ENCODE measurements around the gene DCAF10. TPM values are rescaled to one million over a fixed set of nuclear protein-coding genes. Genes with fewer than 3 reads are reported as not detected.
"Not testable (repeated sequence)": the region's sequence is repeated elsewhere in the genome, so short reads cannot be mapped to it uniquely, and the experiment has no call there.

The DCAF10 gene
- total RNA-seq, 1 experiment from 2014 or later: 5.7 TPM

GRCh38 chr9:37818849-37819248 lies 18.3 kb downstream of the DCAF10 start:
- Mint-ChIP-seq H3K9me3 (ENCODE audit: low read depth, unreplicated experiment) (no peaks in the 10 kb centered on the region), H3K27ac (ENCODE audit: unreplicated experiment) (no peak overlapping the region), H3K4me3 (ENCODE audit: low read depth, unreplicated experiment) (no peak overlapping the region), H3K36me3 (ENCODE audit: insufficient read depth, unreplicated experiment) (no peaks in the 10 kb centered on the region), H3K4me1 (ENCODE audit: low read depth, unreplicated experiment) (no peaks in the 10 kb centered on the region), H3K27me3 (ENCODE audit: unreplicated experiment) (no peaks in the 10 kb centered on the region)
- BruUV-seq (replicated peaks): no TSS peak
- intact Hi-C loops (cut with micrococcal nuclease; ENCODE audit: unreplicated experiment): no loop called here
- TF ChIP-seq CTCF (IDR thresholded peaks at IDR 0.05; ENCODE audit: unreplicated experiment): no peak
- CTCF ChIA-PET: no interaction called here
- DNase-seq: no peak

GRCh38 chr9:37820142-37820541 lies 19.5 kb downstream of the DCAF10 start:
- H3K27me3 Mint-ChIP-seq (ENCODE audit: unreplicated experiment): no peaks in the 10 kb centered on the region
- CTCF ChIA-PET: no interaction called here

GRCh38 chr9:37825174-37825573 lies 24.6 kb downstream of the DCAF10 start:
- H3K9me3 Mint-ChIP-seq (ENCODE audit: low read depth, unreplicated experiment); CTCF ChIA-PET; H3K36me3 Mint-ChIP-seq (ENCODE audit: insufficient read depth, unreplicated experiment); H3K4me3 Mint-ChIP-seq (ENCODE audit: low read depth, unreplicated experiment); H3K4me1 Mint-ChIP-seq (ENCODE audit: low read depth, unreplicated experiment); H3K27ac Mint-ChIP-seq (ENCODE audit: unreplicated experiment); H3K27me3 Mint-ChIP-seq (ENCODE audit: unreplicated experiment); BruUV-seq (replicated peaks); DNase-seq; intact Hi-C loops (cut with micrococcal nuclease; ENCODE audit: unreplicated experiment): not testable (repeated sequence)

More at GRCh38 chr9:37820142-37820541, 19.5 kb downstream of the DCAF10 start:
- Mint-ChIP-seq H3K4me1 (ENCODE audit: low read depth, unreplicated experiment) (no peaks in the 10 kb centered on the region), H3K9me3 (ENCODE audit: low read depth, unreplicated experiment) (no peaks in the 10 kb centered on the region), H3K36me3 (ENCODE audit: insufficient read depth, unreplicated experiment) (no peaks in the 10 kb centered on the region), H3K27ac (ENCODE audit: unreplicated experiment) (no peak overlapping the region), H3K4me3 (ENCODE audit: low read depth, unreplicated experiment) (no peak overlapping the region)
- intact Hi-C loops (cut with micrococcal nuclease; ENCODE audit: unreplicated experiment): no loop called here
- no peak for TF ChIP-seq CTCF (IDR thresholded peaks at IDR 0.05; ENCODE audit: unreplicated experiment)
- no TSS peak for BruUV-seq (replicated peaks)
- DNase-seq: no peak

GRCh38 chr9:37827483-37828165 lies 27.0 kb downstream of the DCAF10 start:
- TF ChIP-seq CTCF (IDR thresholded peaks at IDR 0.05; ENCODE audit: unreplicated experiment): no peak
- Mint-ChIP-seq H3K4me3 (ENCODE audit: low read depth, unreplicated experiment) (no peak overlapping the region), H3K27me3 (ENCODE audit: unreplicated experiment) (no peaks in the 10 kb centered on the region), H3K36me3 (ENCODE audit: insufficient read depth, unreplicated experiment) (no peaks in the 10 kb centered on the region), H3K27ac (ENCODE audit: unreplicated experiment) (no peak overlapping the region), H3K9me3 (ENCODE audit: low read depth, unreplicated experiment) (no peaks in the 10 kb centered on the region), H3K4me1 (ENCODE audit: low read depth, unreplicated experiment) (no peaks in the 10 kb centered on the region)
- no peak for DNase-seq
- CTCF ChIA-PET: interaction anchor here (0.5 kb wide), 1 partner anchor 134 kb away, joined by 3 read pairs; no protein-coding TSS in a partner anchor
- BruUV-seq (replicated peaks): no TSS peak
- intact Hi-C loops (cut with micrococcal nuclease; ENCODE audit: unreplicated experiment): no loop called here

GRCh38 chr9:37835821-37836220 lies 35.2 kb downstream of the DCAF10 start:
- intact Hi-C loops (cut with micrococcal nuclease; ENCODE audit: unreplicated experiment): no loop called here
- TF ChIP-seq CTCF (IDR thresholded peaks at IDR 0.05; ENCODE audit: unreplicated experiment): no peak
- CTCF ChIA-PET: no interaction called here
- Mint-ChIP-seq H3K36me3 (ENCODE audit: insufficient read depth, unreplicated experiment) (no peaks in the 10 kb centered on the region), H3K27ac (ENCODE audit: unreplicated experiment) (no peak overlapping the region), H3K4me3 (ENCODE audit: low read depth, unreplicated experiment) (no peak overlapping the region), H3K4me1 (ENCODE audit: low read depth, unreplicated experiment) (no peaks in the 10 kb centered on the region), H3K9me3 (ENCODE audit: low read depth, unreplicated experiment) (no peaks in the 10 kb centered on the region), H3K27me3 (ENCODE audit: unreplicated experiment) (no peaks in the 10 kb centered on the region)
- BruUV-seq (replicated peaks): no TSS peak
- no peak for DNase-seq
